ENCODE measurements around the gene SLC25A39.

SLC25A39 gene

DNA sequence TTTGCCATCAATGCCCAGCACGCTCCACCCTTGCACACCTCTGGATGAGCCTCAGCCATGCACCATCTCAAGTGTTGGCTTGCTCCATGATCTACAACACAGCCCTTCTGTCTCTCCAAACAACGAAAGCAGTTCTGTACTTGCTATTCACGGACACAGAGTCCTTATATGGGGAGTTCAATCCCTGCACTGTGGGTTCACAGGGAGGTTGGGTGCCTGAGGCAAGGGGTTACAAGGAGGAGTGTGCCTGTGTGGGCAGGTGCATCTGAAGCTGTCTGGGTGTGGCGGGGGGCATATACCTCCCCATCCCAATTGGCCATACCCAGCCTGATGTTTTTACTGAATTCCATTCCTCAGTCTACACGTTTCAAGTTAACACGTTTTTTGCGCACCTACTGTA is 10.6 kb downstream of the SLC25A39 start:
- no peak for DNase-seq

DNA sequence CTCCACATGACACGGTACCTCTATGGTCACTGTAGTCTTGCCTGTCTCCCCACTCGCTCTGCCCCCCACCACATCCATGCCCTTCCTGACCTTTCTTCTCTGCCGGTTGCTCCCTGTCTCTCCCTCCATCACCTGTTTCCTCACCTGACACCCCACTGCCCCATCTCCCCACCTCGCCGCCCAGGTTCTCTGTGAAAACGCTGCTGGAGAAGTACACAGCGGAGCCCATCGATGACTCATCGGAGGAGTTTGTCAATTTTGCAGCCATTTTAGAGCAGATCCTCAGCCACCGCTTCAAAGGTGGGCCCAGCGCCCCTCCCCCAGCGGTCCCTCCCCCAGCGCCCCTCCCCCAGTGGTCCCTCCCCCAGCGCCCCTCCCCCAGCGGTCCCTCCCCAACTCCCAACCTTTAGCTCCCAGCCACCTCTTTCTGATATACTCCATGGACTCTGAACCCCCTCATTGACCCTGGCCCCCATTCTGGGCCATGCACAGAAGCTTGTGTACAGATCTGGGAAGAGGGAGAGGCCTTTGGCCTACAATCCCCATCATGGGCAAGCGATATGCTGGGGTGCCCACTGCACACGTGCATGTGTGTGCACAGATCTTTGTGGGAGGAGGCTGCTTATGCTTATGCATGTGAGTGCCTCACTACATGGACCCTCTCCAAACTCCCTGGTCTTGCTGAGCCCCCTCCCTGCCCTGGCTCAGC is 12.1 kb downstream of the SLC25A39 start:
- no peak for DNase-seq

DNA sequence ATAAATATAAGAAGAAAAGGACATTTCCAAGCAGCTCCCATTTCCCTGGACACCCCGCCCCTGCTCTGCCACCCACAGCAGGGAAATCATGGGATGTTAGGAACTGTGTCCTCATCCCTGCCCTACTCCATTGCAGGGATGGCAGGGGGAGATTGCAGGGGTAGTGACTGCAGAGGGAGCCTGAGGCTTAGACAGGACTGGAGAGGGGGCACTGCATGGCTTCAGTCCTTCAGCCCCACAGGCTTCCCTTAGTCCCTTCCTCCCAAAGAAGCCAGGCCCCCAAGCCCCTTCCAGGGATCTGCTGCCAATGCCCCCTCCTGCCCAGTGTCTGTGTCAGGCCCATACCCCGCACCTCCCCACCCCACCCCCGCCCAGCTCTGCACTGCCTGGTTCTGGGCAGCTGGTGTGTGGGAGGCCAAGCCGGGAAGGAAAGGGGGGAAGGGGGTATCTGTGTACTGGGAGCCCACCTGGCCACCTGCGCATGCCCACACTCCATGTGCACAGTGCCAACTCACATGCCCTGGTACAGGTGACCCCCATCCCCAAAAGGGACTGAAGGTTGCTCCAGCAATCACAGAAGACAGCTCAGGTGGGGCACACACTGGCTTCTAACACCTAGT is 13.0 kb downstream of the SLC25A39 start:
- DNase-seq, result no peak

DNA sequence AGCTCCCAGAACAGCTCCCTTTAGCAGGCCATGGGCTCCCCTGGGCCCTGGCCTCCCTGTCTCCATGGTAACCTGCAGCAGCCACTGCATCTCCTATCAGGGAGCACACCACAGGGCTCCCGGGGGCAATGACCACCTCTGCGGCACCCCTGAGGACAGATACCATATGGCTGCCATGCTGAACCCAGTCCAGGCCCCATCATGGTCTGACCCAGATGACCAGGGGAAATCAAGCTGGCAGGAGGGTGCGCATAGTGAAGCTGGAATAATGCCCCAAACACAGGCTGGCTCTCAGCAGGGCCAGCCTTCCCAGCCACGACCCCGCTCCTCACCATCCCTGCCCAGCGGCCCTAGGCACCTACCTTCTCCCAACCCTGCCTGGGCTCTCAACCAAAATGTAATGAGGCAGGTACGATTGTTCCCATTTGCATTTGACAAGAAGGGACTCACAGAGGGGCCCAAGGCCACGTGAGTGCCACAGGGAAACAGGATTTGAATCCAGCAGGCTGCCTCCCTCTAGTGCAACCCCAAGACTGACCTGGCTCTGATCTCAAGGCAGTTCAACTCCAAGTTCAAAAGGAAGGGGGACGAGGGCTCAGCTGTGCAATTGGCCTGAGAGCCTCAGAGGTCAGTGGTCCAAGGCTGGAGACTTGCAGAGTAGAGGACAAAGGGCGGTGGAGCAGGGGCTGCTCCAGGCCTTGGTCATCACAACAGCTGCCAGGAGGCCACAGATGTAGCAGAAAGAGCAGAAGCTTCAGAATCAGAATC is 13.8 kb downstream of the SLC25A39 start:
- no peak for DNase-seq

DNA sequence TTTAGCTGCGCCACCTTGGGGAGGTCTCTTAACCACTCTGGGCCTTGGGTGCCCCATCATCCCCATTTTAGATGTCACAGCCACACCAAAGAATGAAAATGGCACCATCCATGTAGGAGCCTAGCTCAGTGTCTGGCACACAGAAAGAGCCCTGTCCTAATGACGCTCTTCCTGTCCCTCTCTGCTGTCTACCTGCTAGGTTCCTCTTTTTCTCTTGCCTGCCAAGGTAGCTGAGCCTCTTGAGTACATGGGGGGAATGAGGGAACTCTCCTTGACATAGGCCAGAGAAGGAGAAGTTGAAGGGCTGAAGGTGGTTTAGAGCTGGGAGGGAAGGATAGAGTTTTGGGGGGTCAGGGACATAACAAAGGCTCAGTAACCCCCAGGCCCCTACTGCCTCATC is 14.4 kb downstream of the SLC25A39 start:
- DNase-seq, result no peak

DNA sequence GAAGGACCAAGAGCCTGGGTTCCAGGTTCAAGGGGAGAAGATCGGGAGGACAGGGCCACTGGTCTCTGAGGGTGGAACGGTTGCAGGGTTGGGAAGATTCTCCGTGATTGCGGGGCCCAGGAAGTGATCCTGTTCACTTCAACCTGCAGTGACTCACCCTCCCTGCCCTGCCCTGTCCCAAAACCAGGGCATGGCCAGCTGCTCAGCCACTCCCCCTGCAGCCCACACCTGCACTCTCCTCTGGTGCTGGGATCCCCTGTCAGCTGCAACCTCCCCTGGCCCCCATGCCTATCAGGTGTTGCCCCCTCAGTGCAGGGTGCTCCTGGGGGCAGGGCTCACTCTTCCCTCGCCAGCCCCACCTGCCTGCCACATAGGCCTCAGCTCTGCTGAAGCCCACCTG is 15.2 kb downstream of the SLC25A39 start:
- no peak for DNase-seq

DNA sequence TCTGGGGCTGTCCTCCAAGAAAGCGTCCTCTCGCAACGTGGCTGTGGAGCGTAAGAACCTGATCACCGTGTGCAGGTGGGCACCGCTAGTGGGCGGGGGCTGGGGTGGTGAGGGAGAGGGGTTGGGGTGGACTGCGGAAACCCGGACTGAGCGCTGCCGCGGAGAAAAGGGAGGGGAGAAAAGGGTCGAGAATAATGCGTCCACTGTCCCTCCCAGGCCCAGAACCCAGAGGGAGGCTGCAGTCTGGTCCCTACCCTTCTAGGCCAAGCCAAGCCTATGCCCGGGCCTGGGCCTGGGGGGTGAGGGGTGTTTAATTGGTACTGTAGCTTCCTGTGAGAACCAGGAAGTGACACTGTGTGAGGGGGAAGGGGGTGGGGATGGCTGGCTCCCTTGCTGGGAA is 15.8 kb downstream of the SLC25A39 start:
- DNase-seq, result no peak

DNA sequence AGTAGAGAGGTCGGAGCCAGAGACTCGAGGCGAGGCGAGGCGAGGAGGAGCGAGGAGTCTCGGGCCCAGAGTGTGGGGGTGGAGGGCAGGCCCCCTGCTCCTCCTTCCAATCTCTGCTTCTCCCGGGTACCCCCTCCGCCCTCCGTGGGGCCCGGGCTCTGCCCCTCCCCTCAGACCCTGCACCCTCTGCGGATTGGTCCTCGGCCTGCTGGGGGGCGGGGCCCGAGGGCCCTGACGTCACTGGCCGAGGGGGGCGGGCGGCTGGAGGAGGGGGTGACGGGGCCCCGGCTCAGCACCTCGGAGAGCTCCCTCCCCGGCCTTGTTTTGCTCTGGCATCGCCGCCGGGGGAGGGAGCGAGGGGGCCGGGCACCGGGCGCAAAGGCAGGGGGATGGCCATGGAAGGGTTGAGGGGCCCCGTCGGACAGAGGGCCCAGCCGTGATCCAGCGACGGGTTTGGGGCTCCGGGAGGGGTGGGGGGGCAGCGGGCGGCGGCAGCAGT is 16.3 kb downstream of the SLC25A39 start, which contains the start of gene RUNDC3A:
TSS of gene RUNDC3A (plus strand) at position 282 of the 499 bp plus-strand sequence. CDS start 232 bp downstream, outside the sequence.
- peak; percentile 59 to 82 (median 80) for DNase-seq

DNA sequence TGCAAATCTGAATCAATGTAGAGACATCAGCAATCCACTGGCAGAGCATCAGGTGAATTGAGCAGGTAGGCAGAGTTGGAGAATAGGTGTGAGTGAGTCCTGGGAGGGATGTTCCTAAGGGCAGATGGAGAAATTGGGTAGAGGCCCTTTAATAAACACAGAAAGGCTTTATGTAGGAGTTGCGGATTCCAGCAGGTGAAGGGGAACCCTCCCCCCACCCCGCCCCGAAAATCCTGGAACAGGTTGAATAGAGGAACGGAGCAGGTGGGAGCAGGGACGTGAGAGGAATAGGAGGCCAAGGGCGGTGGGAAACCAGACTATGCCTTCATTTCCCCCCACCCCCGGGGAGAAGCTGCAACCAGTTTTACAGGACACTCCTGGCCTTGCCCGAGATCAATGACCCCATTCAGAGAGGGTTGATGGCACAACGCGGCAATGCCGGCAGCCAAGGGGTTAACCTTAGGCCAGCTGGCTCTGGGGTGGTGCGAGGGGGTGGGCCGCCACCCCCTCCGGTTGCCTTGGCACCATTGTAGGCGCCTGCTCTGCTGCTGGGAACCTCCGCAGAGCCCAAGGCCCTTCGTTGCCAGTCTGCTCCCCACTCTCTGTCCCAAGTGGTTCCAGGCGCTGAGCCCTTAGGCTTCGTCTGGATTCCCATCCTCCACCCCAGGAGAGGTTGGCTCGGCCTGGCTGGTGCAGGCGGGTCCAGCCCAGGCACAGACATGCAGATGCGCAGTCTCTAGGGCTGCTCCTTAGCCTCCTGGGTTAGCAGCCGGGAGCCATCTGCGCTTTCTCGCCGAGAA is 17.0 kb downstream of the SLC25A39 start:
- no peak for DNase-seq

DNA sequence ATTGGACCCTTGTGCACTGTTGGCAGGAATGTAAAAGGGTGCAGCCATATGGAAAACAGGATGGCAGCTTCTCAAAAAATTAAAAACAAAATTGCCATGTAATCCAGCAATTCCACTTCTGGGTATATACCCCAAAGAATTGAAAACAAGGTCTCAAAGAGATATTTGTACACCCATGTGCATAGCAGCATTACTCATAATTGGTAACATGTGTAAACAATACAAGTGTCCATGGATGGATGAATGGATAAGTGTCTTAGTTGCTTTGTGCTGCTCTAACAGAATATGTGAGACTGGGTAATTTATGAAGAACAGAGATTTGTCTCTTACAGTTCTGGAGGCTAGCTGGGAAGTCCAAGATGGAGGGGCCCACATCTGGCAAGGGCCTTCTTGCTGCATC is 20.0 kb downstream of the SLC25A39 start:
- DNase-seq, result no peak

DNA sequence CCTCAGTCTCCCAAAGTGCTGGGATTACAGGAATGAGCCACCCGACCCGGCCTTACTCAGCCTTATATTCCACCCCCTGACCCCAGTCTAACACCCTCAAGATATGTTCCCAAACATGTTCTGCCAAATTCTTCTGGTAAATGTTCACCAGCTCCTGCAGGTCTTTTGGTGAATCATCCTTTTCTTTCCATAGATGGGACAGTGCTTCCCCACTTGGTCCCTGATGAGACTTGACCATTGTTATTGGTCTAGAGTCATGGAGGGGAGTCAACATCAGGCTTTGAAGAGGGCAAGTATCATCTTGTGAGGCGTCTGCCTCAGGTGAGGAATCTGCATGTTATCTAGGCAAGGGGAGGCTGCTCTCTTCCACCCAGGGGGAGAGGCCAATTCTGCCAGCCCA is 26.6 kb downstream of the SLC25A39 start:
- no peak for DNase-seq

DNA sequence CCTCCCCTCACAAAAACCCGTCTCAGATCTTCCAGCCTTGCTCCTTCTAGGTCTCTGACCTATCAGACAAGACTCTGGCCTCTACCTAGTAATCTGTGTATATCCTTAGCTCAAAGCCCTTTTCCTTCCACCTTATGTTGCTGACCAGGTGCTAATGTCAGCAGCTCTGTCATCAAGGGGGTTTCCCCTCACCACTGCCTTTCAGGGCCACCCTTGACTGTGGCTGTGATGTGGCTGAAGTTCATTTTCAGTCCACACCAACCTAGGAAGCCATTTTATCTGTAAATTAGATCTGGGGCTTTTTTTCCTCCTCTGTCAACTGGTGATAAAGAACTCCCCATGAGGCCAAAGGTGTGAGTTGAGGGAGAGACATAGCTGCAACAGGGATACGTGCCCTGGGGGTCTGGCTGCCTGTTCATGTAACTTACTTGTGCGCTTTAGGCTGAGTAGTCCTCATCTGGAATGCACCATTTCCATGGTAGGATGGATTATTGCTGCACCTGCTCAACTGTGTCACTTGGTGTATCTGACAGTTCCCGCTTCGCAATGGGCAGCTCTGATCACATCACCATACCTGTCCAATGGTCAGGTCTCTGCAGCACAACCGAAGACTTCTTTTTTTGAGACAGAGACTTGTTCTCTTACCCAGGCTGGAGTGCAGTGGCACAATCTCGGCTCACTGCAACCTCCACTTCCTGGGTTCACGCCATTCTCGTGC is 31.0 kb downstream of the SLC25A39 start:
- DNase-seq, result no peak

DNA sequence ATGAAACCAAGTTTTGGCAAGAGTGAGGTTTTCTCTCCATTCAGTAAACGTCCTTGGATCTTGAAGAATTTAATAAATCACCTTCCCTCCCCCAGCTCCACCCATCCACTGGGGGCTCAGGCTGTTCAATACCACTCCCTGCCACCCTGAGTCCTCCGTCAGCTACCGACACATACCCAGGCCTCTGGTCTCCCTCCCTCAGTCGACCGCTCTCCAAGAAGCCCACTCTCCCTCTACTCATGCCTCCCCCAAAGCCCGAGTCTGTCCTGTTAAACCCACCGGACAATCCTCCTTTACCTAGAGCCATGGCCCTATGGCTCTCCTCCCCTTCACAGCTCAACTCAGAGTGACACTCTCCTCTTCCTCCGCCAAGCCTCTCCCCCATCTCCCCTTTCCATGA is 37.0 kb downstream of the SLC25A39 start:
- DNase-seq, result no peak

DNA sequence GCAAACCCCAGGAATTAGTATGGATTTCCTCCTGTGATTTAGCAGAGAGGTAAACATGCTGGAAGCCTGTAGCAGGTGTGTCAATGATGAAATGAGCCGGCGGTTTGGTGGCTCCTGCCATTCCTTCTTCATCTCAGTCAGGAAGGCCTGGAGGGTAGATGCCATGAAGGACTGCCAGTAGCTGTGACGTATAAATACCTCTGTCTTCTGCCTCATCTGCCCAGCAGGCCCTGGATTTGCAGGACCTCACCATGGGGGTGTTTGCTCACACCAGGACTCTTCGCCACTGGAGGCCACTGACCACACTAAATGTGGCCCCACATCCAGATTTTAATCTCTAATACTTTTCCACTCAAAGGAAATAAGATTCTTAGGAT is 40.6 kb downstream of the SLC25A39 start:
- DNase-seq, result no peak

DNA sequence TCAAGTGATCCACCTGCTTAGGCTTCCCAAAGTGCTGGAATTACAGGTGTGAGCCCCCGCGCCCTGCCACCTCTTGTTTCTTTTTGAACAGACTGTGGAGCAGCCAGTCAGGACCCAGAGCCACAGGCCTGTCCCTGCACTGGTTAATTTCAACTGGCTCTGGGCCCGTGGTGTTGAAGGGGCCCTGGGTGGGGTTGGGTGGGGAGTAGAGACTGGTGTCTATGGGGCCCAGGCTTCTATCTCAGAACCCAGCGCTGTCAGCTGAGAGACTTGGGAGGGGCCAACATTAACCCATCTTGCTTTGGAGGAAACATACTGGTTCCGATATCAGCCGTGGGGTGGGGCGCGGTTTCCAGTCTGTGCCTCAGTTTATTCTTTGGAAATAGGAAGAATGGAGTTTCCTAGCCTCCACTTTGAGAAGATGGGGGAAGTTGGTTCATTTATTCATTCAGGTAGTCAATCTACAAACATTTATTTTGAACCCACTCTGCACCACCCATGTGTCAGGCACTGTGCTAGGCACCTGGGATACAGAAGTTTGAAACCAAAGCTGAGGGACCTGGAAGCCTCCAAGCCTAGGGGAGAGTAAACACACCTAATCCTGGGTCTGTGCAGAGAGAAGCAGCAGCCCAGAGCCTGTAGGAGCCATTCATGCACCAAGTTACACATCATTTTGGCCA is 41.1 kb downstream of the SLC25A39 start:
- no peak for DNase-seq

DNA sequence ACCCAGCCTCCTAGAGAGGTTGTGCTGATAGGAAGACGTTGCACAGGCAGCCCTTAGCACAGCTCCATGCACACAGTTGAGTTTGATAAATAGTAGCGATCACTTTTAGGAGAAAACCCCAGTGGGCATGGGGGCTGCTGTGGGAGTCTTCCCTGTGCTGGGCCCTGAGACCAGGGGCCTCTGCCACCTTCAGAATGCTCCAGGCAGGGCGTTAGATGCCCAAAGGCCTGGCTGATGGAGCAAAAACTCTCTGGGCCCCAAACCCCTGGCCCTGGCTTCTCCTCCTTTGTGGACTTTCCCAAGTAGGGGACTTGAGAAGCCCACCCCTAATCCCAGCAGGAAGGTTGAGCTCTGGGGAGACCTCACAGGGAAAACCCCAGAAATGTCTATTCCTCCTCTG is 42.4 kb downstream of the SLC25A39 start:
- DNase-seq, result no peak

DNA sequence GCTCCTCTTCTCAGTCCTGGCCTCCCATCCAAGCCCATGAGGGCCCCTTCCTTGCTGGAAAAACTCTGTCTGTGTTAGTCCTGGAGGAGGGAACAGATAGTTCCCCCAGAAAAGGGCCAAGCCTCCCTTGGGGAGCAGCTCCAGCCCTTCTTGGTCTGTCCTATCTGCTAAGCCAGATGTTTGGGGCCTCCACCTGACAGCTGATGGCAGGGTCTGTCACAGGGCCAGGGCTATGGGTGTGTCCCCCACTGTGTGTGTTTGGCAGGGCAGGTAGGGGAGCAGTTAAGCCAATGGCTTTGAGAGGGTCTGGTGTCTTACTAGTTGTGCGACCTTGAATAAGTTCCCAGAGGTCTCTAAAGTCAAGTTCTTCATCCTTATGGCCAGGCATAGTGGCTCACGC is 43.1 kb downstream of the SLC25A39 start:
- DNase-seq, result no peak

DNA sequence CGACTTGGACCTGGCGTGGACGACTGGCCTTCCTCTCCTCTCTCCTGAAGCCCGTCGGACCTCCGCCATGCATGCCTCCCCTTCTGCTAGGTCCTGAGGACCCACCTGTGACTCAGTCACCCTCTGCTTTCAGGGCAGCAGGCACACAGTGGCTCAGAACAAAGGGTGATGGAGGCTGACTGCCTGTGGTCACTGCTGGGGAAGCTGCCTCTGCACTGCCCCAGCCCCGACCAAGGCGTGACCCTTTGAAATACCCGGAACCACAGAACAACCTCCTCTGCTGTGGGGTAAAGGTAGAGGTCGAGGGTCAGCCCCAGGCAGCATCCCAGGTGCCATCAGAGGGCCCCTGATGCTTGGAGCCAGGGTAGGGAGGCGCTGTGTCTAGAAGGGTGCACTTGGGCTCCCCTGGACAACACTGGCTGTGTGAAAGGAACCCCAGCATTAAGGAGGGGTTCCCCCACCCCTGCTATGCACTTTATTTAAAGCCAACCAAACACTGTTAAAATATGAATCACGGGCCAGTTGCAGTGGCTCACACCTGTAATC is 44.2 kb downstream of the SLC25A39 start:
- DNase-seq, result no peak

DNA sequence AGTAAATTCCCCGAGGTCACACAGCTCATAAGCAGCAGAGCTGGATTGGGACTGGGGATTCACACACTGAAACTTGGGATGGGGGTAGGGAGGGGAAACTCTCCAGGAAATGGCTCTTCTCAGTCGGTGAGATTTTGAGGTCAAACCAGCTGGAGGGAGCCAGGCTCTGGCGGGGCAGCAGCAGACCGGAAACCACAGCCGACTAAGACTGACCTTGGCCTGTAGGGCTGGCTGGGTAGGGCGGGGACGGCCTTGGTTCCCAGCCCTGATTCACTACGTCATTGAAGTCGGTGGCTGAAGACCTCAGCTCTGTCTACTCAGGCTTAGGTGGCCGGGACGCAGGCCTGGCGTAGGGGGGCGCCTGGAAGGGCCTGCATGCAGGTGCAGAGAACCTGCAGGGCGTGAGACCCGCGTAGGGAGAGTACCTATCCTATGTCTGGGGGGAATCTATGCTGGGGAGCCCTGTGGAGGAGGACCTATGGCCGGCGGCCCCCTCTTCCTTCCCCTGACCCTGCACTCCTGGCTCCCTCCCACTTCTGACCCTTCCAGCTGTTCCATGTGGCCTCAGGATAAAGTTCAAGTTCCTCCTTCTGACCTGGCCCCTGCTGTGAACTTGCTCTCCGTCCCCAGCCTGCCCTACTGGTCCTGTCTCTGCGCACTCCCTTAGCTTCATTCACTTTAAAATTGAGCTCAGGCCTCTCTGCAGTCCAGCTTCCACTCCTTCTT is 44.8 kb downstream of the SLC25A39 start:
- peak in 1 of 5 donors; percentile 19 for DNase-seq

DNA sequence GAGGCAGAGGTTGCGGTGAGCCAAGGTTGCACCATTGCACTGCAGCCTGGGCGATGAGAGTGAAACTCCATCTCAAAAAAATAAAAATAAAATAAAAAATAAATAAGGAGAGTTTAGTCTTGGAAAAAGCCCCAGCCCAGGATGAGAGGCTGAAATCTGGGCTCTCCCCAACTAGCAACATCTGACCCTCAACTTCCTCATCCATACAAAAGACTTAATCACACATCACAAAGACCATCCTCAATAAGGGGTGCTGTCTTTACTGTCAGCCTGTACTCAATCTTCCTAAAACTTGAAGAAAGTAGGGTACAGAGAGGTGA is 45.3 kb downstream of the SLC25A39 start:
- no peak for DNase-seq

DNA sequence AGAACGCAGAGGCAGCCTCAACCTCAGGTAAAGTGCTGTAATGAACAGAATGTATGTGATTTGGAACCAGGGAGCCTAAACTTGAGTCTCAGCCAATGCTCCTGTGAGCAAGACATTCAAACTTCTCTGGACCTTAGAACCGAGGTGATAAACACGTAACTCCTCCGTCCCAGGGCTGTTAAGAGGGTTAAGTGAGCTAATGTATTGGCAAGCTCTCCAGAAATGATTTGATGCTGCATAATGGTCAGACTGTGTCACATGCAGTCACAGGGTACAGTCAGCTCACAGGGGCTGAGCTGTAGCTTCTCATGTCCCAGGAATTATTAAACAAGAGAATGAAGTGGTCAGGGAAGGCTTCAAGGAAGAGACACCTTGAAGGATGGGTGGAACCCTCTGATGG is 46.6 kb downstream of the SLC25A39 start:
- DNase-seq, result no peak

Measured in T-helper 1 cell (primary cell).